ENCODE results near the gene FCGR2B.

Gene FCGR2B

GRCh38 chr1:161726473-161727255 is 63.7 kb downstream of the FCGR2B start:
- peaks cover 32% of the 10 kb centered on the region for H3K27me3 Mint-ChIP-seq
- no peaks in the 10 kb centered on the region for H3K36me3 Mint-ChIP-seq (ENCODE audit: low read depth)
- peak; percentile 35 for ATAC-seq
- H3K9me3 Mint-ChIP-seq, result no peaks in the 10 kb centered on the region
- H3K4me3 Mint-ChIP-seq, result peak overlapping the region; percentile 83
- DNase-seq, result peak; percentile 73
- H3K4me1 Mint-ChIP-seq, result peaks cover 66% of the 10 kb centered on the region
- H3K27ac Mint-ChIP-seq, result no peak overlapping the region

GRCh38 chr1:161727256-161727924 is 64.4 kb downstream of the FCGR2B start:
- peaks cover 32% of the 10 kb centered on the region for H3K27me3 Mint-ChIP-seq
- H3K4me3 Mint-ChIP-seq, result peak overlapping the region; percentile 83
- H3K4me1 Mint-ChIP-seq, result peaks cover 61% of the 10 kb centered on the region
- DNase-seq (peak; percentile 25), ATAC-seq (peak; percentile 15)
- no peaks in the 10 kb centered on the region for H3K9me3 Mint-ChIP-seq
- peak overlapping the region; percentile 82 for H3K27ac Mint-ChIP-seq
- no peaks in the 10 kb centered on the region for H3K36me3 Mint-ChIP-seq (ENCODE audit: low read depth)

All from activated naive CD8-positive, alpha-beta T cell treated with anti-CD3 and anti-CD28 coated beads, Interleukin-2, amount 50 U/mL, for 24 hours (primary cell).